Measurements from ENCODE around the gene RAD18. TPM values are rescaled to one million over a fixed set of nuclear protein-coding genes. Genes with fewer than 3 reads are reported as not detected.

The RAD18 gene
- total RNA-seq, 1 experiment from 2014 or later, result 13.8 TPM

GRCh38 chr3:8875836-8876235, 87.4 kb downstream of the RAD18 start:
- POLR2A ChIA-PET, result no interaction called here
- no peaks in the 10 kb centered on the region for H3K4me1 ChIP-seq (ENCODE audit: control insufficient read depth, insufficient read depth, low read length)
- no TSS peak for BruUV-seq (replicated peaks)

GRCh38 chr3:8873740-8874139, 89.5 kb downstream of the RAD18 start:
- no peak overlapping the region for H3K4me3 ChIP-seq (ENCODE audit: low read depth in 2 of 2, low read length in 2 of 2)
- H3K36me3 ChIP-seq (ENCODE audit: control insufficient read depth, insufficient read depth, low read length), result no peaks in the 10 kb centered on the region
- TF ChIP-seq CTCF (IDR thresholded peaks at IDR 0.05) (no peak), POLR2AphosphoS5 (IDR thresholded peaks at IDR 0.05; ENCODE audit: low read depth, low read length) (no peak), REST (IDR thresholded peaks at IDR 0.05; ENCODE audit: insufficient read depth in 1 of 2, low read depth in 2 of 2, low read length in 1 of 2) (no peak), SIN3A (IDR thresholded peaks at IDR 0.05; ENCODE audit: borderline replicate concordance, insufficient read depth, low read depth, low read length) (no peak), TCF7L2 (IDR thresholded peaks at IDR 0.05; ENCODE audit: low read depth, low read length) (no peak)
- H3K27ac ChIP-seq (ENCODE audit: low read length), result no peak overlapping the region
- H3K4me1 ChIP-seq (ENCODE audit: control insufficient read depth, insufficient read depth, low read length), result 0 out of 2 replicates have a peak, but pooled peaks cover 4% of the 10 kb centered on the region
- H3K27me3 ChIP-seq (ENCODE audit: control insufficient read depth, insufficient read depth, low read length), result no peaks in the 10 kb centered on the region
- no peaks in the 10 kb centered on the region for H3K9me3 ChIP-seq (ENCODE audit: control insufficient read depth, insufficient read depth, low read depth, low read length)
- DNase-seq (ENCODE audit: low read depth, low spot score) (no peak), ATAC-seq (no peak)
- in situ Hi-C loops (cut with HindIII; ENCODE audit: low pct_unique_long_range_greater_than_20kb, low sequenced_read_pairs) (no loop called here), intact Hi-C loops (cut with micrococcal nuclease; ENCODE audit: unreplicated experiment) (no loop called here)
- BruUV-seq (replicated peaks), result no TSS peak
- ChIA-PET CTCF (no interaction called here), POLR2A (interaction anchor here (0.6 kb wide), 1 partner anchor 61 kb away, joined by 3 read pairs; no protein-coding TSS in a partner anchor)

More at GRCh38 chr3:8875836-8876235, 87.4 kb downstream of the RAD18 start:
- ATAC-seq (no peak), DNase-seq (ENCODE audit: low read depth, low spot score) (no peak)
- CTCF ChIA-PET, result no interaction called here
- Histone ChIP-seq H3K27ac (ENCODE audit: low read length) (no peak overlapping the region), H3K4me3 (ENCODE audit: low read depth in 2 of 2, low read length in 2 of 2) (no peak overlapping the region), H3K27me3 (ENCODE audit: control insufficient read depth, insufficient read depth, low read length) (no peaks in the 10 kb centered on the region), H3K36me3 (ENCODE audit: control insufficient read depth, insufficient read depth, low read length) (no peaks in the 10 kb centered on the region), H3K9me3 (ENCODE audit: control insufficient read depth, insufficient read depth, low read depth, low read length) (no peaks in the 10 kb centered on the region)
- TF ChIP-seq CTCF (IDR thresholded peaks at IDR 0.05) (no peak), REST (IDR thresholded peaks at IDR 0.05; ENCODE audit: insufficient read depth in 1 of 2, low read depth in 2 of 2, low read length in 1 of 2) (no peak), SIN3A (IDR thresholded peaks at IDR 0.05; ENCODE audit: borderline replicate concordance, insufficient read depth, low read depth, low read length) (no peak), TCF7L2 (IDR thresholded peaks at IDR 0.05; ENCODE audit: low read depth, low read length) (no peak), POLR2AphosphoS5 (IDR thresholded peaks at IDR 0.05; ENCODE audit: low read depth, low read length) (no peak)
- in situ Hi-C loops (cut with HindIII; ENCODE audit: low pct_unique_long_range_greater_than_20kb, low sequenced_read_pairs), result no loop called here
- intact Hi-C loops (cut with micrococcal nuclease; ENCODE audit: unreplicated experiment), result no loop called here

Measured in Panc1 (cell line).